COLO668 (cell line): ENCODE results near the gene TSHZ3.

Experiments used
- DNase-seq: peaks from one replicate; lab custom pipeline; 2025; ENCODE audit not compliant: unreplicated experiment; lab: John Stamatoyannopoulos, UW

Gene TSHZ3

GRCh38 chr19:31349160-31349881 is at the start of gene TSHZ3:
TSHZ3 (minus strand) TSS chr19:31349436; CDS start chr19:31349219, 217 bp downstream.
- DNase-seq = peak; percentile 13

- DNase-seq = no peak
Measured at GRCh38 chr19:31397308-31397707, 48.1 kb upstream of the TSHZ3 start.

GRCh38 chr19:31392464-31392863 is 43.2 kb upstream of the TSHZ3 start:
- no peak for DNase-seq

GRCh38 chr19:31391518-31391917 is 42.3 kb upstream of the TSHZ3 start:
- DNase-seq = no peak

GRCh38 chr19:31390711-31391110 is 41.5 kb upstream of the TSHZ3 start:
- DNase-seq = no peak

- DNase-seq = no peak
Measured at GRCh38 chr19:31389874-31390273, 40.6 kb upstream of the TSHZ3 start.

GRCh38 chr19:31387717-31388301 is 38.6 kb upstream of the TSHZ3 start:
- DNase-seq = no peak

GRCh38 chr19:31386806-31387205 is 37.6 kb upstream of the TSHZ3 start:
- DNase-seq = no peak

GRCh38 chr19:31385744-31386143 is 36.5 kb upstream of the TSHZ3 start:
- no peak for DNase-seq

GRCh38 chr19:31383553-31383952 is 34.3 kb upstream of the TSHZ3 start:
- no peak for DNase-seq

- no peak for DNase-seq
Measured at GRCh38 chr19:31380854-31381253, 31.6 kb upstream of the TSHZ3 start.

- no peak for DNase-seq
Measured at GRCh38 chr19:31378404-31378803, 29.2 kb upstream of the TSHZ3 start.

GRCh38 chr19:31377736-31378135 is 28.5 kb upstream of the TSHZ3 start:
- DNase-seq = no peak

- no peak for DNase-seq
Measured at GRCh38 chr19:31372246-31372781, 23.1 kb upstream of the TSHZ3 start.

- no peak for DNase-seq
Measured at GRCh38 chr19:31370216-31370615, 21.0 kb upstream of the TSHZ3 start.

- DNase-seq = no peak
Measured at GRCh38 chr19:31364963-31365362, 15.7 kb upstream of the TSHZ3 start.

GRCh38 chr19:31361728-31362127 is 12.5 kb upstream of the TSHZ3 start:
- DNase-seq = no peak

- DNase-seq = no peak
Measured at GRCh38 chr19:31357315-31357673, 8.1 kb upstream of the TSHZ3 start.

- no peak for DNase-seq
Measured at GRCh38 chr19:31356587-31357314, 7.5 kb upstream of the TSHZ3 start.

- DNase-seq = no peak
Measured at GRCh38 chr19:31355665-31356289, 6.5 kb upstream of the TSHZ3 start.

- DNase-seq = no peak
Measured at GRCh38 chr19:31354799-31355664, 5.8 kb upstream of the TSHZ3 start.
